ENCODE results near the gene IL13.
"Not testable (repeated sequence)": the region's sequence is repeated elsewhere in the genome, so short reads cannot be mapped to it uniquely, and the experiment has no call there.

IL13 gene

GRCh38 chr5:132629230-132629944, 28.6 kb upstream of the IL13 start:
- Histone ChIP-seq H3K9me2 (replicated peaks; ENCODE audit: control insufficient read depth, low read length) (no peaks in the 10 kb centered on the region), H3F3A (ENCODE audit: control insufficient read depth, insufficient read depth) (no peaks in the 10 kb centered on the region), H3K27me3 (ENCODE audit: control insufficient read depth, low read length) (no peaks in the 10 kb centered on the region), H3K79me2 (ENCODE audit: control insufficient read depth, low read length) (no peaks in the 10 kb centered on the region), H4K20me1 (ENCODE audit: control insufficient read depth, insufficient read depth, low read depth, low read length) (no peaks in the 10 kb centered on the region), H3K36me3 (ENCODE audit: control insufficient read depth, low read length) (peaks cover 47% of the 10 kb centered on the region), H3K9me3 (ENCODE audit: control insufficient read depth, insufficient read depth, low read length) (no peaks in the 10 kb centered on the region), H3K4me3 (ENCODE audit: low read length) (no peak overlapping the region), H3K4me2 (ENCODE audit: low read length) (no peak overlapping the region), H3K4me1 (ENCODE audit: control insufficient read depth, low read length) (no peaks in the 10 kb centered on the region), H3K27ac (ENCODE audit: low read depth, low read length) (no peak overlapping the region)
- TF ChIP-seq EZH2phosphoT487 (IDR thresholded peaks at IDR 0.05; ENCODE audit: borderline replicate concordance, low read length): no peak
- TF ChIP-seq, protein P1, sequence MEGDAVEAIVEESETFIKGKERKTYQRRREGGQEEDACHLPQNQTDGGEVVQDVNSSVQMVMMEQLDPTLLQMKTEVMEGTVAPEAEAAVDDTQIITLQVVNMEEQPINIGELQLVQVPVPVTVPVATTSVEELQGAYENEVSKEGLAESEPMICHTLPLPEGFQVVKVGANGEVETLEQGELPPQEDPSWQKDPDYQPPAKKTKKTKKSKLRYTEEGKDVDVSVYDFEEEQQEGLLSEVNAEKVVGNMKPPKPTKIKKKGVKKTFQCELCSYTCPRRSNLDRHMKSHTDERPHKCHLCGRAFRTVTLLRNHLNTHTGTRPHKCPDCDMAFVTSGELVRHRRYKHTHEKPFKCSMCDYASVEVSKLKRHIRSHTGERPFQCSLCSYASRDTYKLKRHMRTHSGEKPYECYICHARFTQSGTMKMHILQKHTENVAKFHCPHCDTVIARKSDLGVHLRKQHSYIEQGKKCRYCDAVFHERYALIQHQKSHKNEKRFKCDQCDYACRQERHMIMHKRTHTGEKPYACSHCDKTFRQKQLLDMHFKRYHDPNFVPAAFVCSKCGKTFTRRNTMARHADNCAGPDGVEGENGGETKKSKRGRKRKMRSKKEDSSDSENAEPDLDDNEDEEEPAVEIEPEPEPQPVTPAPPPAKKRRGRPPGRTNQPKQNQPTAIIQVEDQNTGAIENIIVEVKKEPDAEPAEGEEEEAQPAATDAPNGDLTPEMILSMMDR (IDR thresholded peaks at IDR 0.05; ENCODE audit: low read depth, low read length, poor library complexity, severe bottlenecking): no peak

- H3K4me1 ChIP-seq (ENCODE audit: control insufficient read depth, low read length); H3K9me3 ChIP-seq (ENCODE audit: control insufficient read depth, insufficient read depth, low read length); H3F3A ChIP-seq (ENCODE audit: control insufficient read depth, insufficient read depth); H4K20me1 ChIP-seq (ENCODE audit: control insufficient read depth, insufficient read depth, low read depth, low read length); H3K4me3 ChIP-seq (ENCODE audit: low read length); H3K79me2 ChIP-seq (ENCODE audit: control insufficient read depth, low read length); H3K9me2 ChIP-seq (replicated peaks; ENCODE audit: control insufficient read depth, low read length); H3K27me3 ChIP-seq (ENCODE audit: control insufficient read depth, low read length); H3K4me2 ChIP-seq (ENCODE audit: low read length); H3K27ac ChIP-seq (ENCODE audit: low read depth, low read length): not testable (repeated sequence)
- H3K36me3 ChIP-seq (ENCODE audit: control insufficient read depth, low read length): peaks cover 64% of the 10 kb centered on the region
Observed at GRCh38 chr5:132633587-132633986, 24.4 kb upstream of the IL13 start.

- H3K27ac ChIP-seq (ENCODE audit: low read depth, low read length): no peak overlapping the region
- peaks cover 70% of the 10 kb centered on the region for H3K36me3 ChIP-seq (ENCODE audit: control insufficient read depth, low read length)
- no peaks in the 10 kb centered on the region for H3K9me2 ChIP-seq (replicated peaks; ENCODE audit: control insufficient read depth, low read length)
- H4K20me1 ChIP-seq (ENCODE audit: control insufficient read depth, insufficient read depth, low read depth, low read length): no peaks in the 10 kb centered on the region
- H3K9me3 ChIP-seq (ENCODE audit: control insufficient read depth, insufficient read depth, low read length): no peaks in the 10 kb centered on the region
- H3K79me2 ChIP-seq (ENCODE audit: control insufficient read depth, low read length): no peaks in the 10 kb centered on the region
- no peak overlapping the region for H3K4me3 ChIP-seq (ENCODE audit: low read length)
- no peaks in the 10 kb centered on the region for H3K4me1 ChIP-seq (ENCODE audit: control insufficient read depth, low read length)
- no peaks in the 10 kb centered on the region for H3F3A ChIP-seq (ENCODE audit: control insufficient read depth, insufficient read depth)
- no peaks in the 10 kb centered on the region for H3K27me3 ChIP-seq (ENCODE audit: control insufficient read depth, low read length)
- H3K4me2 ChIP-seq (ENCODE audit: low read length): no peak overlapping the region
- TF ChIP-seq, protein P1 (IDR thresholded peaks at IDR 0.05; ENCODE audit: low read depth, low read length, poor library complexity, severe bottlenecking): no peak
- no peak for TF ChIP-seq EZH2phosphoT487 (IDR thresholded peaks at IDR 0.05; ENCODE audit: borderline replicate concordance, low read length)
Observed at GRCh38 chr5:132635873-132636272, 22.1 kb upstream of the IL13 start.

GRCh38 chr5:132637241-132637640, 20.7 kb upstream of the IL13 start:
- Histone ChIP-seq H3K4me3 (ENCODE audit: low read length) (no peak overlapping the region), H3K4me1 (ENCODE audit: control insufficient read depth, low read length) (no peaks in the 10 kb centered on the region), H3K36me3 (ENCODE audit: control insufficient read depth, low read length) (peaks cover 75% of the 10 kb centered on the region), H3K4me2 (ENCODE audit: low read length) (no peak overlapping the region), H3K27ac (ENCODE audit: low read depth, low read length) (no peak overlapping the region), H3K27me3 (ENCODE audit: control insufficient read depth, low read length) (no peaks in the 10 kb centered on the region), H3K9me2 (replicated peaks; ENCODE audit: control insufficient read depth, low read length) (no peaks in the 10 kb centered on the region), H3K79me2 (ENCODE audit: control insufficient read depth, low read length) (no peaks in the 10 kb centered on the region), H3F3A (ENCODE audit: control insufficient read depth, insufficient read depth) (no peaks in the 10 kb centered on the region), H4K20me1 (ENCODE audit: control insufficient read depth, insufficient read depth, low read depth, low read length) (no peaks in the 10 kb centered on the region), H3K9me3 (ENCODE audit: control insufficient read depth, insufficient read depth, low read length) (no peaks in the 10 kb centered on the region)
- TF ChIP-seq, protein P1 (IDR thresholded peaks at IDR 0.05; ENCODE audit: low read depth, low read length, poor library complexity, severe bottlenecking): no peak
